Glutamatergic neuron (in vitro differentiated cells): ENCODE results near the gene DNER. TPM values are rescaled to one million over a fixed set of nuclear protein-coding genes. Genes with fewer than 3 reads are reported as not detected.

ENCODE experiments used
- DNase-seq: peaks from one replicate; pipeline ENCODE4 v3.0.0; 2022
- H3K27ac Mint-ChIP-seq: one replicate; pipeline ENCODE4 v1.8.0; 2020; ENCODE audit warnings: mild to moderate bottlenecking, mixed read lengths, inconsistent platforms; ENCODE audit not compliant: unreplicated experiment
- H3K27me3 Mint-ChIP-seq: one replicate; pipeline ENCODE4 v1.8.0; 2020; ENCODE audit warnings: mild to moderate bottlenecking, moderate library complexity, mixed read lengths, inconsistent platforms; ENCODE audit not compliant: unreplicated experiment
- H3K36me3 Mint-ChIP-seq: one replicate; pipeline ENCODE4 v1.8.0; 2020; ENCODE audit warnings: mild to moderate bottlenecking, mixed read lengths, inconsistent platforms; ENCODE audit not compliant: unreplicated experiment
- H3K4me1 Mint-ChIP-seq: one replicate; pipeline ENCODE4 v1.8.0; 2020; ENCODE audit warnings: mild to moderate bottlenecking, low read depth, mixed read lengths, inconsistent platforms; ENCODE audit not compliant: unreplicated experiment
- H3K4me3 Mint-ChIP-seq: one replicate; pipeline ENCODE4 v1.8.0; 2020; ENCODE audit warnings: mild to moderate bottlenecking, mixed read lengths, inconsistent platforms; ENCODE audit not compliant: unreplicated experiment
- H3K9me3 Mint-ChIP-seq: one replicate; pipeline ENCODE4 v1.8.0; 2020; ENCODE audit warnings: mild to moderate bottlenecking, moderate library complexity, mixed read lengths, inconsistent platforms; ENCODE audit not compliant: unreplicated experiment
- CTCF ChIP-seq: fragments of 200-600 bp; sonication (generic); IDR thresholded peaks from one replicate; pipeline ENCODE4 v1.5.0; 2021; ENCODE audit not compliant: partially characterized antibody, unreplicated experiment
- total RNA-seq: library from RNA; stranded (reverse); fragmentation: NEBNext Ultra II Directional; extraction: Animal tissue kit (Norgen Biotek cat#: 25700); gene quantifications from one replicate; pipeline ENCODE4 v1.2.1, GENCODE V29; 2021; ENCODE audit not compliant: unreplicated experiment

Gene DNER
- total RNA-seq, 1 donor from 2014 or later: 36.0 TPM

GRCh38 chr2:229672021-229672420 lies 42.3 kb downstream of the DNER start:
- Mint-ChIP-seq H3K27ac (no peak overlapping the region), H3K4me1 (no peaks in the 10 kb centered on the region), H3K36me3 (no peaks in the 10 kb centered on the region), H3K9me3 (peaks cover 1% of the 10 kb centered on the region), H3K27me3 (no peaks in the 10 kb centered on the region), H3K4me3 (no peak overlapping the region)
- TF ChIP-seq CTCF: no peak
- DNase-seq: no peak

GRCh38 chr2:229669841-229670240 lies 44.5 kb downstream of the DNER start:
- H3K27me3 Mint-ChIP-seq: no peaks in the 10 kb centered on the region
- H3K36me3 Mint-ChIP-seq: no peaks in the 10 kb centered on the region
- peaks cover 1% of the 10 kb centered on the region for H3K9me3 Mint-ChIP-seq
- TF ChIP-seq CTCF: no peak
- no peak for DNase-seq
- H3K27ac Mint-ChIP-seq: no peak overlapping the region
- no peaks in the 10 kb centered on the region for H3K4me1 Mint-ChIP-seq
- no peak overlapping the region for H3K4me3 Mint-ChIP-seq

GRCh38 chr2:229666811-229667210 lies 47.5 kb downstream of the DNER start:
- TF ChIP-seq CTCF: no peak
- no peak overlapping the region for H3K4me3 Mint-ChIP-seq
- no peaks in the 10 kb centered on the region for H3K4me1 Mint-ChIP-seq
- H3K27ac Mint-ChIP-seq: no peak overlapping the region
- no peaks in the 10 kb centered on the region for H3K36me3 Mint-ChIP-seq
- no peaks in the 10 kb centered on the region for H3K9me3 Mint-ChIP-seq
- no peak for DNase-seq
- no peaks in the 10 kb centered on the region for H3K27me3 Mint-ChIP-seq

- H3K4me3 Mint-ChIP-seq: no peak overlapping the region
- no peaks in the 10 kb centered on the region for H3K27me3 Mint-ChIP-seq
- no peaks in the 10 kb centered on the region for H3K4me1 Mint-ChIP-seq
- H3K27ac Mint-ChIP-seq: no peak overlapping the region
- no peak for TF ChIP-seq CTCF
- no peak for DNase-seq
- H3K36me3 Mint-ChIP-seq: no peaks in the 10 kb centered on the region
- H3K9me3 Mint-ChIP-seq: no peaks in the 10 kb centered on the region
These were observed 49.2 kb downstream of the DNER start for GRCh38 chr2:229665158-229665557.

GRCh38 chr2:229661478-229661877 lies 52.9 kb downstream of the DNER start:
- Mint-ChIP-seq H3K4me3 (no peak overlapping the region), H3K27me3 (no peaks in the 10 kb centered on the region), H3K9me3 (no peaks in the 10 kb centered on the region), H3K36me3 (no peaks in the 10 kb centered on the region), H3K27ac (no peak overlapping the region), H3K4me1 (no peaks in the 10 kb centered on the region)
- no peak for TF ChIP-seq CTCF
- DNase-seq: no peak
